Neural crest cell (in vitro differentiated cells): ENCODE measurements around the gene C5orf15. TPM values are rescaled to one million over a fixed set of nuclear protein-coding genes. Genes with fewer than 3 reads are reported as not detected.

Experiments used
- DNase-seq: peaks from one replicate; pipeline ENCODE4 v3.0.0; 2021; ENCODE audit warnings: low read depth, mixed read lengths, low spot score
- H3K27ac Mint-ChIP-seq: one replicate; pipeline ENCODE4 v1.8.0; 2021; ENCODE audit warnings: mild to moderate bottlenecking, mixed read lengths; ENCODE audit not compliant: unreplicated experiment
- H3K27me3 Mint-ChIP-seq: 2 replicates; pipeline ENCODE4 v1.8.0; 2021; ENCODE audit warnings: low read depth, mild to moderate bottlenecking, mixed read lengths
- H3K36me3 Mint-ChIP-seq: 2 replicates; pipeline ENCODE4 v1.8.0; 2021; ENCODE audit warnings: low read depth, mild to moderate bottlenecking, mixed read lengths
- H3K4me1 Mint-ChIP-seq: 2 replicates; pipeline ENCODE4 v1.8.0; 2021; ENCODE audit warnings: mixed read lengths
- H3K4me3 Mint-ChIP-seq: one replicate; pipeline ENCODE4 v1.8.0; 2021; ENCODE audit warnings: mild to moderate bottlenecking, mixed read lengths
- H3K9me3 Mint-ChIP-seq: 2 replicates; pipeline ENCODE4 v1.8.0; 2021; ENCODE audit warnings: mixed read lengths
- CTCF ChIP-seq: fragments of 200-600 bp; sonication (generic); conservative IDR thresholded peaks from 2 replicates; pipeline ENCODE4 v1.5.0; 2021; ENCODE audit warnings: antibody characterized with exemption, mild to moderate bottlenecking
- total RNA-seq: library from RNA; stranded (reverse); gene quantifications from 2 replicates; pipeline ENCODE4 v1.2.1, GENCODE V29; 2021

Gene C5orf15
- total RNA-seq, 1 donor from 2014 or later, result 38.4 TPM

DNA sequence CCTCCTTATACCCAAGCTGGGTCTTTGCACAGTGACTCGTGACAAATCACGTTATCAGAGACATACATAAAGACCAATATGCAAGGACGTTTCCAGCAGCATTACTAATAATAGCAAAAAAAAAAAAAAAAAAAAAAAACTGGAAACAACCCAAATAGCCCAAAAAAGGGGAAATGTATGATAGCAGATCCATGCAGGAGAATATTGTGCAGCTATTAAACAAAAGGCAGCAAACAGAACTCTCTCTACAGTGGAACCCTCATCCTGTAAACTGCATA, 37.7 kb downstream of the C5orf15 start:
- no peaks in the 10 kb centered on the region for H3K4me1 Mint-ChIP-seq
- H3K27ac Mint-ChIP-seq, result no peak overlapping the region
- H3K27me3 Mint-ChIP-seq, result no peaks in the 10 kb centered on the region
- no peak for DNase-seq
- H3K4me3 Mint-ChIP-seq, result no peak overlapping the region
- no peak for TF ChIP-seq CTCF
- no peaks in the 10 kb centered on the region for H3K36me3 Mint-ChIP-seq
- no peaks in the 10 kb centered on the region for H3K9me3 Mint-ChIP-seq

GRCh38 chr5:133930061-133930812, 38.2 kb downstream of the C5orf15 start:
- Mint-ChIP-seq H3K9me3 (no peaks in the 10 kb centered on the region), H3K4me3 (no peak overlapping the region), H3K27me3 (peaks cover 2% of the 10 kb centered on the region), H3K27ac (no peak overlapping the region), H3K4me1 (no peaks in the 10 kb centered on the region), H3K36me3 (no peaks in the 10 kb centered on the region)
- TF ChIP-seq CTCF, result no peak
- DNase-seq, result no peak

GRCh38 chr5:133928587-133929393, 39.6 kb downstream of the C5orf15 start:
- DNase-seq, result no peak
- Mint-ChIP-seq H3K9me3 (no peaks in the 10 kb centered on the region), H3K27me3 (peaks cover 9% of the 10 kb centered on the region), H3K27ac (no peak overlapping the region), H3K36me3 (no peaks in the 10 kb centered on the region), H3K4me3 (no peak overlapping the region), H3K4me1 (no peaks in the 10 kb centered on the region)
- no peak for TF ChIP-seq CTCF

GRCh38 chr5:133927300-133928180, 40.9 kb downstream of the C5orf15 start:
- TF ChIP-seq CTCF, result no peak
- no peak for DNase-seq
- Mint-ChIP-seq H3K36me3 (no peaks in the 10 kb centered on the region), H3K4me1 (no peaks in the 10 kb centered on the region), H3K27me3 (peaks cover 9% of the 10 kb centered on the region), H3K9me3 (no peaks in the 10 kb centered on the region), H3K27ac (peak overlapping the region; percentile 57), H3K4me3 (no peak overlapping the region)

- H3K36me3 Mint-ChIP-seq, result no peaks in the 10 kb centered on the region
- H3K9me3 Mint-ChIP-seq, result no peaks in the 10 kb centered on the region
- H3K27me3 Mint-ChIP-seq, result peaks cover 9% of the 10 kb centered on the region
- DNase-seq, result no peak
- no peak overlapping the region for H3K27ac Mint-ChIP-seq
- no peaks in the 10 kb centered on the region for H3K4me1 Mint-ChIP-seq
- no peak for TF ChIP-seq CTCF
- no peak overlapping the region for H3K4me3 Mint-ChIP-seq
Observed at GRCh38 chr5:133926489-133927299, 41.7 kb downstream of the C5orf15 start.
